Measurements from ENCODE around the gene SUSD6.

The SUSD6 gene

DNA sequence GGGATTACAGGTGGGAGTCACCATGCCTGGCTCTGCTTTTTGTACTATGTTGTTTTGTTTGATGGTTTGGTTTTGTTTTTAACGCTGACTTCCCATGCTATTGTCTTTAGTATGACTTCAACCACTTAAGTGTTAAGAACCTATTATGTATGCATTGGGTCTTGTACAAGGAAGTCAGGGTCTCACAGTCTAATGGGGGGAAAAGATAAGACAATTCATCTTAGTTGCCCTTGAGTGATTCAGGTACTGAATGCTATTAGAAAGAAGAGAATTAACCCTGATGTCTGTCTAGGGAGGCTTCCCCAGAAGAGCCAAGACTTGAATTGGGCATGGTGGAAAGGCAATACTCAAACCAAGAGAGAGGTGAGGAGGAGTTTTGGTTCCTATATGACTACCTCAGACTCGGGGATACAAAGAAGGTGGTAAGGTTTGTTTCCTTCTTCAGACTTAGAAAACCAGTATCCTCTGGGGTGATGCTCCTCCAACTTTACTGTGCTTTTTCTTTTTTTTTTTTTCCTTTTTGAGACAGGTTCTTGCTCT is 64.6 kb downstream of the SUSD6 start:
- Histone ChIP-seq H3K4me3 (replicated peaks; ENCODE audit: low read depth, low read length) (no peak overlapping the region), H3K36me3 (ENCODE audit: control insufficient read depth, insufficient read depth, low read length) (peaks cover 2% of the 10 kb centered on the region), H3K27me3 (replicated peaks; ENCODE audit: control insufficient read depth, insufficient read depth, low read length) (no peaks in the 10 kb centered on the region)
- DNase-seq (ENCODE audit: extremely low read depth, insufficient read length): peak; percentile 69
- TF ChIP-seq, protein P1, sequence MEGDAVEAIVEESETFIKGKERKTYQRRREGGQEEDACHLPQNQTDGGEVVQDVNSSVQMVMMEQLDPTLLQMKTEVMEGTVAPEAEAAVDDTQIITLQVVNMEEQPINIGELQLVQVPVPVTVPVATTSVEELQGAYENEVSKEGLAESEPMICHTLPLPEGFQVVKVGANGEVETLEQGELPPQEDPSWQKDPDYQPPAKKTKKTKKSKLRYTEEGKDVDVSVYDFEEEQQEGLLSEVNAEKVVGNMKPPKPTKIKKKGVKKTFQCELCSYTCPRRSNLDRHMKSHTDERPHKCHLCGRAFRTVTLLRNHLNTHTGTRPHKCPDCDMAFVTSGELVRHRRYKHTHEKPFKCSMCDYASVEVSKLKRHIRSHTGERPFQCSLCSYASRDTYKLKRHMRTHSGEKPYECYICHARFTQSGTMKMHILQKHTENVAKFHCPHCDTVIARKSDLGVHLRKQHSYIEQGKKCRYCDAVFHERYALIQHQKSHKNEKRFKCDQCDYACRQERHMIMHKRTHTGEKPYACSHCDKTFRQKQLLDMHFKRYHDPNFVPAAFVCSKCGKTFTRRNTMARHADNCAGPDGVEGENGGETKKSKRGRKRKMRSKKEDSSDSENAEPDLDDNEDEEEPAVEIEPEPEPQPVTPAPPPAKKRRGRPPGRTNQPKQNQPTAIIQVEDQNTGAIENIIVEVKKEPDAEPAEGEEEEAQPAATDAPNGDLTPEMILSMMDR (IDR thresholded peaks at IDR 0.05; ENCODE audit: insufficient read depth, low read length, poor library complexity, severe bottlenecking): no peak

DNA sequence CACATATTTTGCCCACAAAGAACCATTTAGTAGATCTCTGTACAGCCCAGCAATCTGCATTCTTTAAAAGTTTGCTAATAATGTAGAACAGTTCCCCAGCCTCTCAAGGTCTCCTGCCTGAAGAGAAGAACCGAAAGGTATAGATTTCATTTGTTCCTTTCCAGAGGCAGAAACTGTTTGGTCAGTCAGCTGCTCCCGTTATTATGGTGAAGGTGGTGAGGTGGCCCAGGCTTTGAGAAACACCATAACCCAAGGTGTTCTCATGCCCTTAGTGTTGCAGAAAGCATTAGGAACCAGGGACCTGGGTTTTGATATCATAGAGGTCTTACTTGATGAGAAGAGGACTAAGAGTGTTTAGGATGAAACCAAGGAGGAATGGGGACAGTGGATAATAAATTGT is 65.3 kb downstream of the SUSD6 start:
- Histone ChIP-seq H3K4me3 (replicated peaks; ENCODE audit: low read depth, low read length) (no peak overlapping the region), H3K27me3 (replicated peaks; ENCODE audit: control insufficient read depth, insufficient read depth, low read length) (no peaks in the 10 kb centered on the region), H3K36me3 (ENCODE audit: control insufficient read depth, insufficient read depth, low read length) (no peaks in the 10 kb centered on the region)
- DNase-seq (ENCODE audit: extremely low read depth, insufficient read length): no peak
- TF ChIP-seq, protein P1 (IDR thresholded peaks at IDR 0.05; ENCODE audit: insufficient read depth, low read length, poor library complexity, severe bottlenecking): no peak

DNA sequence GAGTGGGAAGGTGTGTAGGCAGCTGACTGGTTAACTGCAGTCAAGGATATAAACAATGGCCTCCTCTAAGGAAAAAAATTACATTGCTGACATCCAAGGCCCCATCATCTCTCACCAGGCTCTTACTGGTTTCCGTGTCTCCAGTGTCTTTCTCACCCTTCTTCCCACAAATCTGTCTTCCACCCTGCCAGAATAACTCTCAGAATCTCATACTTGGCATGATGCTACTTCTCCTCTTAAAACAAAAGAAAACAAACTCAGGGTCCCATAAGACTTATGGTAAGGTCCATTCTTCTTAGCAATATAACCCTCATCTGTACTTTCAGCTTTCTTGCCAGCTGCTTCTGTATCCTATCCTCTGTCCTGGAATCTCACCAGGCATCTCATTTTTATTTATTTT is 68.9 kb downstream of the SUSD6 start:
- DNase-seq (ENCODE audit: extremely low read depth, insufficient read length): no peak
- Histone ChIP-seq H3K27me3 (replicated peaks; ENCODE audit: control insufficient read depth, insufficient read depth, low read length) (no peaks in the 10 kb centered on the region), H3K4me3 (replicated peaks; ENCODE audit: low read depth, low read length) (no peak overlapping the region), H3K36me3 (ENCODE audit: control insufficient read depth, insufficient read depth, low read length) (no peaks in the 10 kb centered on the region)
- TF ChIP-seq, protein P1 (IDR thresholded peaks at IDR 0.05; ENCODE audit: insufficient read depth, low read length, poor library complexity, severe bottlenecking): no peak

DNA sequence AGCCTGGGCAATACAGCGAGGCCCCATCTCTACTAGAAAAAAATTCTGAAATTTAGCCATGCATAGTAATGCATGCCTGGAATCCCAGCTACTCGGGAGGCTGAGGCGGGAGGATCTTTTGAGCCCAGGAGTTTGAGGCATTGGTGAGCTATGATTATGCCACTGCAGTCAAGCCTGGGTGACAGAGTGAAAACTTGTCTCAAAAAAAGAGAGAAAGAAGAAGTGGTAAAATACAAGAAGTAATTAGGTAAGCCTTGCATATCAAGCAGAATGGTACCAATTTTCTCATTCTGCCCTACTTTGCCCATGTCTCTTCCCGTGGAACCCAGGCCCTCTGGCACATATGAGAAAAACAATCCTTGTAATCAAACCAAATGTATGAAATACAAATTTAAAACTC is 70.7 kb downstream of the SUSD6 start:
- Histone ChIP-seq H3K36me3 (ENCODE audit: control insufficient read depth, insufficient read depth, low read length) (no peaks in the 10 kb centered on the region; the same call in 1 of the 2 replicates), H3K4me3 (replicated peaks; ENCODE audit: low read depth, low read length) (no peak overlapping the region), H3K27me3 (replicated peaks; ENCODE audit: control insufficient read depth, insufficient read depth, low read length) (no peaks in the 10 kb centered on the region)
- TF ChIP-seq, protein P1 (IDR thresholded peaks at IDR 0.05; ENCODE audit: insufficient read depth, low read length, poor library complexity, severe bottlenecking): no peak
- no peak for DNase-seq (ENCODE audit: extremely low read depth, insufficient read length)

DNA sequence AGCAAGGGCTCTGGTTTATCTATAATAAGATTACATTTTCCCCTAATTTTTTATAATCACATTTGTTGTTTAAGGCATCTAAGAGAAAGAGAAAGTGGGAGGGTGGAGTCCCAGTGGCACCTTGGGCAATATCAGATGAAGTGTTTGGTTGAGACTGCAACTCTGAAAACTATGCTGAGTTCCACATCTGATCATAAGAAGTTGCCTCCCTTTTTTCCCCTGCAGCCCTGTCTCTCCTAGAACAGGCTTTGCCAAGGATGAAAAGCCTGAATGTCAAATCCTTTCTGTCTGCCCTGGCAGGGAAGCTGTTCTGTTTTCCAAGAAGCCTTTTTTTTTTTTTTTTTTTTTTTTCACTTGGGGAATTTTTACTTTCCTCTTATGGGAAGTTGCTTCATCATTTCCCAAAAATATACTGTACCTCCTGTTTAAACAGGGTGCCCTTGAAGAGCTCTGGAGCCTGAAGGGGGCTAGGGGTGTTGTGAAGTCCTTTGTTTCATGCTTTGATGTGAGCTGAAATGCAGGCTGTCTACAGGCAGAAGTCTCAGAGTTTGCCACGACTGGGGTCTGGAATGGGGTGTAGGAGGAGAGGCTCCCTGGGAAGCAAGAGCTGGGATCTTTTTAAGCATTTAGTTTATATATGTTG is 71.3 kb downstream of the SUSD6 start:
- H3K27me3 ChIP-seq (replicated peaks; ENCODE audit: control insufficient read depth, insufficient read depth, low read length): no peaks in the 10 kb centered on the region
- no peaks in the 10 kb centered on the region; the same call in 1 of the 2 replicates for H3K36me3 ChIP-seq (ENCODE audit: control insufficient read depth, insufficient read depth, low read length)
- TF ChIP-seq, protein P1 (IDR thresholded peaks at IDR 0.05; ENCODE audit: insufficient read depth, low read length, poor library complexity, severe bottlenecking): no peak
- H3K4me3 ChIP-seq (replicated peaks; ENCODE audit: low read depth, low read length): no peak overlapping the region
- DNase-seq (ENCODE audit: extremely low read depth, insufficient read length): no peak
